OCI-LY1 (cell line): Measurements from ENCODE around the gene LRRC8D.

Experiments
- H2AFZ ChIP-seq: fragments of 200-600 bp; sonication (generic), shearing (Covaris generic); 2 replicates; pipeline ENCODE4 v1.6.0; 2014; ENCODE audit warnings: antibody characterized with exemption, mild to moderate bottlenecking, low read length
- H3F3A ChIP-seq: fragments of 200-600 bp; sonication (generic), shearing (Covaris generic); 2 replicates; pipeline ENCODE4 v1.6.0; 2014; ENCODE audit warnings: mild to moderate bottlenecking, antibody characterized with exemption, low read length, moderate library complexity; ENCODE audit not compliant: insufficient read depth
- H3K27ac ChIP-seq: fragments of 200-600 bp; sonication (generic); 2 replicates; pipeline ENCODE4 v1.5.1; 2014; ENCODE audit warnings: low read length, mixed run types, mild to moderate bottlenecking, low read depth; ENCODE audit not compliant: poor library complexity, severe bottlenecking
- H3K27me3 ChIP-seq: fragments of 200-600 bp; sonication (generic); 2 replicates; pipeline ENCODE4 v1.6.0; 2014; ENCODE audit warnings: antibody characterized with exemption, mild to moderate bottlenecking, low read length, moderate library complexity; ENCODE audit not compliant: insufficient read depth
- H3K36me3 ChIP-seq: fragments of 200-600 bp; sonication (generic); 2 replicates; pipeline ENCODE4 v1.6.1; 2014; ENCODE audit warnings: mild to moderate bottlenecking, antibody characterized with exemption, low read length, moderate library complexity, mixed read lengths; ENCODE audit not compliant: insufficient read depth
- H3K4me1 ChIP-seq: fragments of 200-600 bp; sonication (generic); 2 replicates; pipeline ENCODE4 v1.5.1; 2014; ENCODE audit warnings: mild to moderate bottlenecking, low read length, moderate library complexity; ENCODE audit not compliant: insufficient read depth, severe bottlenecking
- H3K4me2 ChIP-seq: fragments of 200-600 bp; sonication (generic), shearing (Covaris generic); 2 replicates; pipeline ENCODE4 v1.6.1; 2014; ENCODE audit warnings: low read length
- H3K4me3 ChIP-seq: fragments of 200-600 bp; sonication (generic); 2 replicates; pipeline ENCODE4 v1.5.1; 2014; ENCODE audit warnings: low read length, low read depth, mild to moderate bottlenecking, mixed read lengths; ENCODE audit not compliant: poor library complexity, severe bottlenecking
- H3K79me2 ChIP-seq: fragments of 200-600 bp; shearing (Covaris generic); 2 replicates; pipeline ENCODE4 v1.6.1; 2016; ENCODE audit warnings: mixed run types, low read length, mixed read lengths; ENCODE audit not compliant: insufficient read depth
- H3K9ac ChIP-seq: fragments of 200-600 bp; sonication (generic), shearing (Covaris generic); 2 replicates; pipeline ENCODE4 v1.6.1; 2014; ENCODE audit warnings: mild to moderate bottlenecking, low read length, mixed read lengths
- H3K9me2 ChIP-seq: fragments of 200-600 bp; sonication (generic), shearing (Covaris generic); 2 replicates; pipeline ENCODE4 v1.6.1; 2014; ENCODE audit warnings: low read depth, mild to moderate bottlenecking, low read length, mixed read lengths
- H3K9me3 ChIP-seq: fragments of 200-600 bp; shearing (Covaris generic); 2 replicates; pipeline ENCODE4 v1.6.1; 2014; ENCODE audit warnings: low read length, mixed read lengths
- H4K20me1 ChIP-seq: fragments of 200-600 bp; sonication (generic), shearing (Covaris generic); 2 replicates; pipeline ENCODE4 v1.6.0; 2016; ENCODE audit warnings: mild to moderate bottlenecking, low read length; ENCODE audit not compliant: insufficient read depth
- EZH2 ChIP-seq: fragments of 200-600 bp; sonication (generic), shearing (Covaris generic); IDR thresholded peaks from 2 replicates; pipeline ENCODE4 v1.8.0; 2017; ENCODE audit warnings: borderline replicate concordance, mixed run types, mild to moderate bottlenecking, antibody characterized with exemption, low read length, moderate library complexity, mixed read lengths
- TF ChIP-seq, protein P1 (sequence below): fragments of 200-600 bp; sonication (generic), shearing (Covaris generic); IDR thresholded peaks from 2 replicates; pipeline ENCODE4 v1.5.1; 2017; ENCODE audit warnings: mild to moderate bottlenecking, antibody characterized with exemption, low read length, moderate library complexity, mixed read lengths

Gene LRRC8D

DNA sequence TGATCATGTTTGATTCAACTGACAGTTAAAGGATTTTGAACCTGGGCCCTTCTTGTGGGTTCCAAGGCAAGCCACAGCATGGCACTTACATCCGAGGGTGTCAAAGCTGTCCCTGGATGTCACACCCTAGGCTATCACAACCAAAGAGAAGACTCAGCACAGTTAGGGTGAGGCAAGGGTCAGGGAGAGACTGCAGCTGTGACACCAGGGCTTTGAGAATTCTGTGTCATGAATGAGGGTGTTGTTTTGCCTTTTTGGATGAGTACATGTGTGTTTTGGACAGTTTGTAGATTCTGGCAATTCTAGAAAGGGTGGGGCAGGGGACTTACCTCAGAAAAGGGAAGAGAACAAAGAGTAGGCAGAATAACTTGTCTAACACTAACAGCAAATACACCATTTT lies 136.3 kb downstream of the LRRC8D start:
- Histone ChIP-seq H3K9me2 (no peaks in the 10 kb centered on the region), H3K4me3 (no peak overlapping the region), H3K9me3 (peaks cover 4% of the 10 kb centered on the region; the same call in 1 of the 2 replicates), H3K9ac (no peak overlapping the region), H3F3A (no peaks in the 10 kb centered on the region), H4K20me1 (no peaks in the 10 kb centered on the region), H3K4me2 (no peak overlapping the region), H3K4me1 (peaks cover 7% of the 10 kb centered on the region), H3K27ac (no peak overlapping the region), H3K27me3 (no peaks in the 10 kb centered on the region), H3K36me3 (no peaks in the 10 kb centered on the region), H2AFZ (no peak overlapping the region), H3K79me2 (no peaks in the 10 kb centered on the region)
- TF ChIP-seq, protein P1, sequence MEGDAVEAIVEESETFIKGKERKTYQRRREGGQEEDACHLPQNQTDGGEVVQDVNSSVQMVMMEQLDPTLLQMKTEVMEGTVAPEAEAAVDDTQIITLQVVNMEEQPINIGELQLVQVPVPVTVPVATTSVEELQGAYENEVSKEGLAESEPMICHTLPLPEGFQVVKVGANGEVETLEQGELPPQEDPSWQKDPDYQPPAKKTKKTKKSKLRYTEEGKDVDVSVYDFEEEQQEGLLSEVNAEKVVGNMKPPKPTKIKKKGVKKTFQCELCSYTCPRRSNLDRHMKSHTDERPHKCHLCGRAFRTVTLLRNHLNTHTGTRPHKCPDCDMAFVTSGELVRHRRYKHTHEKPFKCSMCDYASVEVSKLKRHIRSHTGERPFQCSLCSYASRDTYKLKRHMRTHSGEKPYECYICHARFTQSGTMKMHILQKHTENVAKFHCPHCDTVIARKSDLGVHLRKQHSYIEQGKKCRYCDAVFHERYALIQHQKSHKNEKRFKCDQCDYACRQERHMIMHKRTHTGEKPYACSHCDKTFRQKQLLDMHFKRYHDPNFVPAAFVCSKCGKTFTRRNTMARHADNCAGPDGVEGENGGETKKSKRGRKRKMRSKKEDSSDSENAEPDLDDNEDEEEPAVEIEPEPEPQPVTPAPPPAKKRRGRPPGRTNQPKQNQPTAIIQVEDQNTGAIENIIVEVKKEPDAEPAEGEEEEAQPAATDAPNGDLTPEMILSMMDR, result no peak
- TF ChIP-seq EZH2, result no peak

DNA sequence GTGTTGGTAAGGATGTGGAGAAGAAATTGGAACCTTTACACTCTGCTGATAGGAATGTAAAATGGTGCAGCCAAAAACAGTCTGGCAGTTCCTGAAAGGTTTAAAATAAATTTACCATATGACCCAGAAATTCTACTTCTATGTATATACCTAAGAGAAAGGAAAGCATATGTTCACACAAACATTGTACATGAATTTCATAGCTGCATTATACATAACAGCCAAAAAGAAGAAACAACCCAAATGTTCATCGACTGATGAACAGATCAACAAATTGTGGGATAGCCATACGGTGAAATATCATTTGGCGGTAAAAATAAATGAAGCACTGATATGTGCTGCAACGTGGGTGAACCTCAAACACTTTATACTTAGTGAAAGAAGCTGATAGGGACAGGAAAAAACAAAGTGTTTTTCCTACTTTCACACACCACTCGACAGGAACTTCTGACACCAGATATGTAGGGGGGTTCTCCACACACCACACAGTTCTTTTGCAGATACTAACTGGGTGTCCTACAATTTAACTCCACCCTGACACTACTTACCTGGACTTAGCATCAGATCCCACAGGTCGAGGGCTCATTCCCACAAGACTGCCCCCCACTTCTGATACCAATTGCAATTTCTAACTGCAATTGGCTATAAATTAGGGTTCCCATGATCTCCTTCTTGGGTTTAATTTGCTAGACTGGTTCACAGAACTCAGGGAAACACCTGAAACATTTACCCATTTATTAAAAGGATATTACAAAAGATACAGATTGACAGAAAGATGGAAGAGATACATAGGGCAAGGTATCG lies 138.2 kb downstream of the LRRC8D start:
- TF ChIP-seq, protein P1, result no peak
- no peak for TF ChIP-seq EZH2
- Histone ChIP-seq H3K4me2 (no peak overlapping the region), H3K79me2 (no peaks in the 10 kb centered on the region), H4K20me1 (no peaks in the 10 kb centered on the region), H2AFZ (no peak overlapping the region), H3K4me3 (no peak overlapping the region), H3K27me3 (no peaks in the 10 kb centered on the region), H3K27ac (no peak overlapping the region), H3F3A (no peaks in the 10 kb centered on the region), H3K9me3 (peaks cover 4% of the 10 kb centered on the region; the same call in 1 of the 2 replicates), H3K9me2 (no peaks in the 10 kb centered on the region), H3K9ac (no peak overlapping the region), H3K36me3 (no peaks in the 10 kb centered on the region), H3K4me1 (no peaks in the 10 kb centered on the region)

DNA sequence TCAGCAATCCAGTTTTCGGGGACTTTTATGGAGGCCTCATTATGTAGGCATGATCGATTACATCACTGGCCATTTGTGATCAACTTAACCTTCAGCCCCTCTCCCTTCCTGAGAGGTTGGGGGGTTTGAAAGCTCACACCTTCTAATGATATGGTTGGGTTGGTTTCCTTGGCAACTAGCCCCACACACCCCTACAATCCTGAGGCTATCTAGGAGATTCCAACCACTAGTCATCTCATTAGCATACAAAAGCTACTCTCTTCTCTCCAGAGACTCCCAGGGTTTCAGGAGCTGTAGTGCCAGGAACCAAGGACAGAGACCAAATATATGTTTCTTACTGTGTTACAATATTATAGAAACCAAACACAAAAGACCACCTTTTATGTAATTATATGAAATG lies 138.9 kb downstream of the LRRC8D start:
- Histone ChIP-seq H3K4me1 (no peaks in the 10 kb centered on the region), H3K4me2 (no peak overlapping the region), H3K36me3 (no peaks in the 10 kb centered on the region), H3K4me3 (no peak overlapping the region), H3K9me3 (peaks cover 4% of the 10 kb centered on the region; the same call in 1 of the 2 replicates), H3F3A (no peaks in the 10 kb centered on the region), H3K27me3 (no peaks in the 10 kb centered on the region), H2AFZ (no peak overlapping the region), H3K27ac (no peak overlapping the region), H4K20me1 (no peaks in the 10 kb centered on the region), H3K9me2 (no peaks in the 10 kb centered on the region), H3K79me2 (no peaks in the 10 kb centered on the region), H3K9ac (no peak overlapping the region)
- TF ChIP-seq, protein P1, result no peak
- TF ChIP-seq EZH2, result no peak
